HG03457 (cell line): ENCODE results near the gene SIL1.

Source experiments
- ATAC-seq: cut with Tn5 transposase; IDR thresholded peaks from one replicate; pipeline ENCODE4 v1.9.1; 2021; ENCODE audit warnings: moderate number of reproducible peaks; ENCODE audit not compliant: unreplicated experiment

Gene SIL1

GRCh38 chr5:138964647-138965201 is 233.4 kb downstream of the SIL1 start:
- ATAC-seq, result no peak

GRCh38 chr5:138963763-138964371 is 234.3 kb downstream of the SIL1 start:
- no peak for ATAC-seq

- ATAC-seq, result no peak
Observed at GRCh38 chr5:138962614-138963370, 235.4 kb downstream of the SIL1 start.

- ATAC-seq, result no peak
Observed at GRCh38 chr5:138961729-138962128, 236.4 kb downstream of the SIL1 start.

- ATAC-seq, result no peak
Observed at GRCh38 chr5:138961221-138961620, 236.9 kb downstream of the SIL1 start.

- ATAC-seq, result no peak
Observed at GRCh38 chr5:138960145-138960692, 237.9 kb downstream of the SIL1 start.

- ATAC-seq, result no peak
Observed at GRCh38 chr5:138956801-138957200, 241.4 kb downstream of the SIL1 start.

GRCh38 chr5:138955671-138956295 is 242.4 kb downstream of the SIL1 start:
- ATAC-seq, result no peak

- no peak for ATAC-seq
Observed at GRCh38 chr5:138955013-138955660, 243.0 kb downstream of the SIL1 start.

- no peak for ATAC-seq
Observed at GRCh38 chr5:138954257-138955012, 243.7 kb downstream of the SIL1 start.

- no peak for ATAC-seq
Observed at GRCh38 chr5:138953387-138954256, 244.5 kb downstream of the SIL1 start.

- no peak for ATAC-seq
Observed at GRCh38 chr5:138952962-138953361, 245.2 kb downstream of the SIL1 start.

GRCh38 chr5:138951986-138952735 is 246.0 kb downstream of the SIL1 start:
- ATAC-seq, result no peak

- no peak for ATAC-seq
Observed at GRCh38 chr5:138951091-138951985, 246.8 kb downstream of the SIL1 start.

- ATAC-seq, result no peak
Observed at GRCh38 chr5:138950421-138951031, 247.6 kb downstream of the SIL1 start.

- ATAC-seq, result no peak
Observed at GRCh38 chr5:138949988-138950387, 248.2 kb downstream of the SIL1 start.

GRCh38 chr5:138949223-138949574 is 249.0 kb downstream of the SIL1 start:
- no peak for ATAC-seq
